Aorta (tissue), 5 donors: ENCODE data around the gene RASA4B. TPM values are rescaled to one million over a fixed set of nuclear protein-coding genes. Genes with fewer than 3 reads are reported as not detected.
"Not testable (repeated sequence)": the region's sequence is repeated elsewhere in the genome, so short reads cannot be mapped to it uniquely, and the experiment has no call there.

Source experiments
- ATAC-seq: fragments of 200-7000 bp; cut with Tn5 transposase; one replicate; pipeline ENCODE4 v1.9.1; 2022; ENCODE audit warnings: moderate library complexity; ENCODE audit not compliant: low FRiP score
- DNase-seq, 2 donors: peaks; one replicate each; pipeline ENCODE4 v3.0.0-alpha.2; 2020
- H3K27ac ChIP-seq, 2 donors: one replicate each; pipeline ENCODE4 v1.5.1; 2013; ENCODE audit warnings: low read length in 2 of 2, mild to moderate bottlenecking in 2 of 2, moderate library complexity in 2 of 2, control low read depth in 1 of 2, inconsistent platforms in 1 of 2, low read depth in 1 of 2
- H3K27me3 ChIP-seq, 2 donors: one replicate each; pipeline ENCODE4 v1.6.1; 2013; ENCODE audit warnings: control low read depth in 1 of 2, low read length in 1 of 2, mild to moderate bottlenecking in 1 of 2, moderate library complexity in 1 of 2; ENCODE audit not compliant: insufficient read depth in 2 of 2, control insufficient read depth in 1 of 2
- H3K36me3 ChIP-seq, 2 donors: one replicate each; pipeline ENCODE4 v1.6.1; 2013; ENCODE audit warnings: control low read depth in 1 of 2, low read length in 1 of 2, mild to moderate bottlenecking in 1 of 2; ENCODE audit not compliant: insufficient read depth in 2 of 2, control insufficient read depth in 1 of 2
- H3K4me1 ChIP-seq, 2 donors: one replicate each; pipeline ENCODE4 v1.6.1; 2013; ENCODE audit warnings: low read length in 2 of 2, control low read depth in 1 of 2, mild to moderate bottlenecking in 1 of 2, moderate library complexity in 1 of 2; ENCODE audit not compliant: insufficient read depth in 2 of 2, control insufficient read depth in 1 of 2
- H3K4me3 ChIP-seq, 2 donors: one replicate each; pipeline ENCODE4 v1.5.1; 2013; ENCODE audit warnings: low read length in 2 of 2, control low read depth in 1 of 2, mild to moderate bottlenecking in 1 of 2
- H3K9me3 ChIP-seq: one replicate; pipeline ENCODE4 v1.6.1; 2013; ENCODE audit warnings: mild to moderate bottlenecking, low read length; ENCODE audit not compliant: control insufficient read depth
- WGBS, 2 donors: extraction: QIAGEN DNeasy Blood & Tissue Kit; methylation state at CpG; one replicate each; pipeline ENCODE4 v1.1.7; 2013; 5-methylcytosine and 5-hydroxymethylcytosine counted together
- intact Hi-C, 2 donors: fragments of 100-400 bp; cut with DNase I; formaldehyde crosslinking; loops; one replicate each; pipeline versions ENCODE4 v1.14.2 to v1.15.0; 2022
- polyA plus RNA-seq, 2 donors: library from polyadenylated mRNA; stranded (reverse); fragments of 200-250 nt; gene quantifications; one replicate each; pipeline ENCODE4 v1.2.3, GENCODE V29; 2013
- total RNA-seq, 2 donors: library from RNA; stranded (reverse); fragmentation: NEBNext Ultra II Directional; extraction: Animal tissue kit (Norgen Biotek cat#: 25700); gene quantifications; one replicate each; pipeline ENCODE4 v1.2.1, GENCODE V29; 2021
- donor health status: healthy with polysubstance abuse.
- donor health status: Bipolar disorder and iron deficiency.
- donor health status: DM: no; HTN: no; CAD: no.
- donor health status: DM: no; HTN: no; CAD: no.
- donor health status: DM: yes; HTN: yes; CAD: no.

The RASA4B gene
- total and polyA plus RNA-seq, 4 donors = 14.4 to 81.9 (median 47.5) TPM

- H3K27me3 ChIP-seq, H3K27ac ChIP-seq, H3K36me3 ChIP-seq, ATAC-seq, H3K4me1 ChIP-seq, DNase-seq, H3K9me3 ChIP-seq, intact Hi-C loops, H3K4me3 ChIP-seq: not testable (repeated sequence)
- no CpG with 5 or more reads among the region's 10 CpGs for WGBS, 2 donors
Observed at GRCh38 chr7:102481962-102482361, 35.6 kb downstream of the RASA4B start.

DNA sequence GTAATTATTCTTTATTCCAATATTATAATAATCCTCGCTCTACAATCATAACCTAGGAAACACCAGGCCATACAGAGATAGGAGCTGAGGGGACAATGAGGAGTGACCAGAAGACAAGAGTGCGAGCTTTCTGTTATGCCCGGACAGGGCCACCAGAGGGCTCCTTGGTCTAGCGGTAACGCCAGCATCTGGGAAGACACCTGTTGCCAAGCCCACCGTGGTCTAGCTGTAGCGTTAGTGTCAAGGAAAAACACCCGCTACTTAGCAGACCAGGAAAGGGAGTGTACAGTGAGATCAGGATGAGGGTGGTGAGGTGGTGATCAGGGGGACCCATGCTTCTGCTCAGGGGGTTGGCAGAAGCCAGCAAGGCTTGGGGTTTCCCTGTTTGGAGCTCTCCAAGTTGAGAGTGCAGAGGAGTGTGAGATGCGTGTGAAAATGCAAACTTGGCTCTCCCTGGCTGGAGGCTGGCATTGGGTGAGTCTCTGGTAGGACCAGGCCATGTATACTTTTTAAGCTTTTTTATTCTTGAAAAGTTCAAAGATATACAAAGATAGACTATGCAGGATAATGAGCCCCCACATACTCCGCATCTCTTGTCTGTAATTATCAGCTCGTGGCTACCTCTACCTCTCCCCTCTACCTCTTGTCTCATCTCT, 37.5 kb downstream of the RASA4B start:
- intact Hi-C loops, H3K4me3 ChIP-seq, H3K27me3 ChIP-seq, ATAC-seq, H3K36me3 ChIP-seq, H3K4me1 ChIP-seq, H3K27ac ChIP-seq, H3K9me3 ChIP-seq: not testable (repeated sequence)
- WGBS, 2 donors = 3 to 14% methylated on average over 6 to 8 of the region's 11 CpGs
- peak; percentile 50 to 77 for DNase-seq

DNA sequence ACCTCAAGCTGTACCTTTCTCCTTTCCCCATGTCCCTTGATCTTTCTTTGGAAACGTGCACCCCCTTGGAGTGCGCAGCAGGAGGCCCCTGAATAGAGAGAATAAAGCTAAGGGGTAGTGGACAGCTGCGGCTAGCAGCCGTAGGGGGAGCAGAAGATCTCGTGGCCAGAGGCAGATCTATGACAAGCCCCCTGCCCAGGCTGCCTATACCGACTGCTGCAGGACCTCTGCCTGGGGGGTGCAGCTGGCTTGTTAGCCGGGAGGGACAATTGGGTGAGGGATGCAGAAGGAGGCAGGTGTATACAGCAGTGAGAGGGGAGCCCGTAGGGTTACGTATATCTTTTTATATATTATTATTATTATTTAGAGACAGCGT, 38.4 kb downstream of the RASA4B start:
- intact Hi-C loops = not testable (repeated sequence)
- WGBS, 2 donors = 0% methylated on average over 2 of the region's 10 CpGs

DNA sequence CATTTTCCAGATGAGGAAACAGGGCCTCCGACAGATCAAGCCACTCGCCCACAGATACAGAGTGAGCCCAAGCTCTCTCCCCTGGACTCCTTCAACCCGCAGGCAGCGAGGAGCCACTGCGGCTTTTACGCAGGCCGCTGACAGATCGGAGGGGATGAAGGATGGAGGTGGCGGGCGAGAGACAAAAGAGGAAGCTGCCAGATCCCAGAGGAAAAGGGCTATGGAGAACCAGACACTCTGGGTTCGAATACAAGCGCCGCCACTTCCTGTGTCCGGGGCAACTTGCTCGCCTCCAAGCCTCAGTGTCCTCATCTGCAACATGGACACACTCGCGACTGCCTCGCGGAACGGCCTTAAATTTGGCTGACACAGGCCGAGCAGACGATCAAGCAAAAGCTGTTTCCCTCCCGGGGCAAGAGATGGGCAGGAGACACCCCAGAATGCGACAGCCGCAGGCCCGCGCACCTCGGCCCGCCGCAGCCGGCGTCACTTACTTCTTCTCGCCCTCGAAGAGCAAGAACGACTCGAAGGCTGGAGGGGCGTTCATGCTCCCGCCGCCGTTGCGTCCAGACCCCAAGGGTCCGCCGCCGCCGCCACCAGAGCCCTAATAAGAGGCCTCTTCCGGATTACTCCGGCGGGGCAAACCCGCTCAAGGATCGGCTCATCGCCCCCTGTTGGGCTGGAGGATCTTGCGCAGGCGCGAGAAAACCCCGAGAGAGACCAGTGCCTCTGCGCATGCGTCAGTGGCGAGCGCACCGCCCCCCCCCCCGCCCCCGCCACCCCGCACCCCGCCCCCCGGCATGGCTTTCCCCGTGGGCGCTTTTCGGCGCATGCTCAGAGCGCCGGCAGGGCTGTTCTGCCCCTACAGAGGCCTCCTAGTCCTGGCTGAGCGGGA, 39.0 kb downstream of the RASA4B start, which contains the start of gene POLR2J:
POLR2J (minus strand) TSS at position 609 of the 895 bp plus-strand sequence; CDS start at position 547, 62 bp downstream.
- 0% methylated on average over 31 to 60 of the region's 72 CpGs for WGBS, 2 donors
- DNase-seq = peak; percentile 88 to 95
- H3K27ac ChIP-seq, intact Hi-C loops, H3K36me3 ChIP-seq, H3K27me3 ChIP-seq, H3K9me3 ChIP-seq, H3K4me3 ChIP-seq, H3K4me1 ChIP-seq: not testable (repeated sequence)
- ATAC-seq = peak; percentile 95

More for the DNA sequence above, 38.4 kb downstream of the RASA4B start:
- peak; percentile 2 for ATAC-seq
- not testable (repeated sequence) for H3K9me3 ChIP-seq, H3K27me3 ChIP-seq, DNase-seq, H3K4me3 ChIP-seq, H3K36me3 ChIP-seq, H3K27ac ChIP-seq, H3K4me1 ChIP-seq

GRCh38 chr7:102474736-102475435, 42.7 kb downstream of the RASA4B start:
- 63 to 71% methylated on average over 8 to 12 of the region's 19 CpGs for WGBS, 2 donors
- ATAC-seq, H3K27ac ChIP-seq, H3K9me3 ChIP-seq, H3K36me3 ChIP-seq, intact Hi-C loops, H3K4me3 ChIP-seq, H3K27me3 ChIP-seq, H3K4me1 ChIP-seq: not testable (repeated sequence)
- DNase-seq = peak in 1 of 2 donors; percentile 16

GRCh38 chr7:102474116-102474515, 43.5 kb downstream of the RASA4B start:
- H3K4me1 ChIP-seq, H3K9me3 ChIP-seq, H3K27me3 ChIP-seq, intact Hi-C loops, H3K36me3 ChIP-seq, H3K4me3 ChIP-seq, H3K27ac ChIP-seq, ATAC-seq: not testable (repeated sequence)
- 73 to 81% methylated on average over 3 to 12 of the region's 14 CpGs for WGBS, 2 donors
- peak; percentile 17 to 67 for DNase-seq

GRCh38 chr7:102473271-102473991, 44.1 kb downstream of the RASA4B start:
- intact Hi-C loops = no loop called here
- no peak overlapping the region for H3K27ac ChIP-seq
- no peaks in the 10 kb centered on the region for H3K4me1 ChIP-seq
- ATAC-seq (no peak), DNase-seq (peak; percentile 43 to 73)
- 77 to 79% methylated on average over 22 to 23 of the region's 23 CpGs for WGBS, 2 donors
- H3K4me3 ChIP-seq = no peak overlapping the region
- no peaks in the 10 kb centered on the region for H3K36me3 ChIP-seq
- H3K9me3 ChIP-seq = no peaks in the 10 kb centered on the region
- H3K27me3 ChIP-seq = no peaks in the 10 kb centered on the region
